HG03439 (cell line): ENCODE results near the gene CSRP3.
"Not testable (repeated sequence)": the region's sequence is repeated elsewhere in the genome, so short reads cannot be mapped to it uniquely, and the experiment has no call there.

ENCODE experiments used
- ATAC-seq: cut with Tn5 transposase; IDR thresholded peaks from one replicate; pipeline ENCODE4 v1.9.1; 2021; ENCODE audit warnings: mild to moderate bottlenecking, moderate library complexity; ENCODE audit not compliant: unreplicated experiment

The CSRP3 gene

DNA sequence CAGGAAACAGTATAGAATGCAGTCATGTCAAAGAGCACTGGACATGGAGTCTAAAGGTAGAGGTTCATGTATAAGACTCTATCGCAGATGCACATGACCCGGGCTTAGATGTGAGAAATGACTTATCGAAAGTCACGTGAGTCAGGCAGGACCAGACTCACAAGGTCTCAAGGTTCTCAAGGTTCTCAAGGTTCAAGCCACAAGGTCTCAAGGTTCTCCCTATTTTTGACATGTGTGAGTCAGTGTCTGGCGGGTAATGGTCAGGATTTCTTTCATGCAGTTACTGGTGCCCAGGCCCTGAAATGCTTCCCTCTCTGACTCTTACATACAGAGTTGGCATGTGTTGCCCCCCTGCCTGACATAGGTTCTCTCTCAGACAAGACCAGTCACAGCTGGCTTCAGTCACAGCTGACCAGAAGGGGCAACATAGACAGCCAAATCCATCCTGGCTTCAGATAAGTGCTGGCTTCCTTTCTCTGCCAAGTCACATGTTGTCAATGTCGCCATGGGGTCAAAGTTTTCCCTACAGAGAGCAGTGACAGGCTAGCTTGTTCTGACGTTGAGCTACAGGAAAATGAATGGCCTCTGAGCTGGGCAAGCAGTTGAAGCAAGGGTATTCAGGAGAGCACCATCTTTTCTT, 10.1 kb downstream of the CSRP3 start:
- no peak for ATAC-seq

DNA sequence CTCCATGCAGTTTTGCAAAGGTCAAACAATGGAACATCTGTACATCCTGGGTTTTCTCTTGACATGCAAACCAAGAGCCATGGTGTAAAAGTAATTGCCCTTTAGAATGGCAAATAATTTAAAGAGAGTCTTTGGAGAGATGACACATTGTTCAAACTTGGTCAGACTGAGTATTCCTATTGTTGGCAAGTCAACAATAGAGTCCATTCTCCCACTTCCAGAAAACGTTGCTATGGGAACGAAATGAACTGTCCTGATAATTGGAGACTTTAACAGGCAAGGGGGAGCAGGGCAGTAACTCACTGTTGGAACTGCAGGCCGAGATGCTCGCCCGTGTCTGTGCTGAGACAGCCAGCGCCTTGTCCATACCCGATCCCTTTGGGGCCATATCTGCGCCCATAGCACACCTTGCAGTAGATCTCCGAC, 13.9 kb downstream of the CSRP3 start:
- ATAC-seq, result no peak

- ATAC-seq, result no peak
These were observed 14.5 kb downstream of the CSRP3 start for GRCh38 chr11:19187114-19187832.

- ATAC-seq, result no peak
These were observed 16.2 kb downstream of the CSRP3 start for GRCh38 chr11:19185516-19186052.

DNA sequence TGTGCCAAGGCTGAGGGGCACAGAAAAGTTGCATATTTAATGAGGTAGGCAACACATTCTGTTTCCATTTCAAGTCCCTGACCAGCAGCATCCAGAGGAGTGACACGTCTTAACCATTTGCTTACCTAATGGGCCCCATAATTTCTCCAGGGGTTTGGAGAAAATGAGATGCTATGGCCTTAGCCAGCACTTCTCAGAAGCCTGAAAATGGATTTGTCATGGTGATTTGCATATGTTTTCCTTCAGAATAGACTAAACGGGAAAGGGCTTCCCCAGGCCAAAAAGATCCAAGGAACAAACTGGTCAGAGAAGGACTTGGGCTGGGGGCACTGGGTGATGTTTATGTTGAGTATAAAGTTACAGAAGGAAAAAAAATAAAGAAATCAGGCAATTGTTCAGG, 16.7 kb downstream of the CSRP3 start:
- no peak for ATAC-seq

GRCh38 chr11:19183646-19184045, 18.1 kb downstream of the CSRP3 start:
- ATAC-seq, result no peak

DNA sequence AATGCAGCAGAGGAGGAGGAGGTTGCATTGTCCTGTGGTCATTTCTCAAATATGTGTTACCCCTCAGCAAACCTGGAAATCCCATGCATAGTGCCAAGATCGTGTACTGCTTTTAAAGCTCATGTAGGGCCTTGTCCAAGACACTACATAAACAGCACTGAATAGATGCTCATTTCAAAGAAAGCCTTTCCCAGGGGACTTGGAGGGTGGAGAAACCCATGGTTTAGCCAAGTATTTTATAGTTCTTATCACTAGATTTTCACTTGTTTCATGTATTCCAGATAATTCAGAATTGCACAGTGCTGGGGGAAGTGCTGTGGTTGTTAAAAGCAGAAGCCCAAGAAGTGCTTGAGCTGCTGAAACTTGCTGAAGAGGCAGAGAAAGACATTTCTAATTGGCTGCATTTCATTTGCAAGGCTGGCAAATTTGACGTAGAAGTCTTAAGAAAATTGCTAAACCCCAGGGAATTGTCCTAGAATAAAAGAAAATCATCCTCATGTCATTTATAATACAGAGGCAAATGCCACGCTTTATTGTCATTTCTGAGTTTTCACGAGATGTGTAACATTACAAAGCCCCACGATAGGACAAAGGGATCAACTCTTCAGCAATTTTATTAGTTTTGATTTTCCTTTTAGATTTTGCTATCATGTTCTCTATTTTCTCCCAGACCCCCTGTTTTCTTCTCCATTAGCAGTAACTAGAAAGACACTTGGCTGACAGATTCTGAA, 20.1 kb downstream of the CSRP3 start:
- no peak for ATAC-seq

- ATAC-seq, result no peak
These were observed 25.1 kb downstream of the CSRP3 start for GRCh38 chr11:19176629-19177186.

- ATAC-seq, result no peak
These were observed 27.7 kb downstream of the CSRP3 start for GRCh38 chr11:19173964-19174638.

DNA sequence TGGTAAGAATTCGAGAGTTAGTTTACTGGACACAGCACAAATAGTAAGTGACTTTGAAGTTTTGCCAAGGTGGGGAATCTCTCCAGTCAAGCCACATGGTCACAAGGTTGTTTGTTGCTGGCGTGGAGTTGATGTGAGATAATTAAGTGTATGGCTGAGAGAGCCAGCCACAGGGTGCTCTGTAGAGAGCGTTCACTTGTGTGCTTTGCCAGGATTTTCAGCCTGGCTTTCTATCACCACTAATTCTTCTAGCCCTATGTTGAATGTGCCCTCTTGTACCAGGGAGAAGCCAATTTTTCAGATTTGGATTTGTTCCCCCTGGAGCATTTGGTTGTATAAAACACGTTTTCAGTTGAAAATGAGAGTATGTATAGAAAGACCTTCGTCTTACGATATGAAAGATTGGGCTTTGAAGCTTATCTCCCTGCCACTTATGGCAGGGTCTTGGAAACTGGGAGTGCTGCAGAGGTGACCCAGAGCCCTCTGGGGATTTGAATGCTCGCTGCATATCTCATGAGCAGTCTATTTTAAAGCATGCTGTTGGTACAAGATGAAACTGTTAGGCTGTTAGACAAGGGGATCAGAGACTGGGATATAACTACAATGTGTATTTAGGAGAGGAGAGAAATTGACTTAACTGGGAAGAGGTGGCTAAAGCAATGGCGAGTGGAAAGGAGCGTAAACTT, 28.6 kb downstream of the CSRP3 start:
- no peak for ATAC-seq

DNA sequence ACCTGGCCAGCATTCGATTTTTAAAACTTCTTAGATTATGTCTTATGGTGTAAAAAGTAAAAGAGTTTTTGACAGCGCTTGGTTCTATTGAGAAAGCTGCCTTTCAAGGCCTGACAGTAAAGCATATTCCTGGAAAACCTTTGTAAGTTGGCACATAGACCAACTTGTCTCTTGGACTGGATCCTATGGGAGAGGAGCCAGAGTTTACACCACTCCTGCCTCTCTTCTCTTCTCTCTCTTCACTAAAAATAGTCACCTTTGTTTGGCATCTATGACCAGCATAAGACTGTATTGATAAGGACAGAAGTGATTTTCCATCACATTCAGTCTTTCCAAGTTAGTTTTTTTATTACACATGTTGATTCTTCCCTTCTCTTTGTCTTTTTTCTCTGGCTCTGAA, 33.7 kb downstream of the CSRP3 start:
- ATAC-seq, result no peak

DNA sequence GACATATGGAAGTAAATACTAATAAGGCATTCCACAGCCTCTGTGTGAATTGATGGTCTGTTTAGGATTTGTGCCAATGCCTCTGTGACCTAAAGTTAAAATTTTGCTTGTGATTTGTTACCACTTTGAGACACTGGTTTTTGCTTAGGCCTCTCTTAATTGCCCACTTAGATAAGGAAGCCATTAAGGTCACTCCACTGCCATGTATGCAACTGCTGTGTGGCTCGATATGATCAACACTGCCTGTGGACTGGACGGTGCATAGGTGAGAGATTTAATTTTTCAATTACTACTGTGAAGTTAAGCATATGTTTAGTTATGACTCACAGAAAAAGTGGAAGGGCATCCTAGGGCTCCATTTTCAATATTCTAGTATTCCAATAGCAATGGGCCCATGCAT, 36.9 kb downstream of the CSRP3 start:
- ATAC-seq, result no peak

DNA sequence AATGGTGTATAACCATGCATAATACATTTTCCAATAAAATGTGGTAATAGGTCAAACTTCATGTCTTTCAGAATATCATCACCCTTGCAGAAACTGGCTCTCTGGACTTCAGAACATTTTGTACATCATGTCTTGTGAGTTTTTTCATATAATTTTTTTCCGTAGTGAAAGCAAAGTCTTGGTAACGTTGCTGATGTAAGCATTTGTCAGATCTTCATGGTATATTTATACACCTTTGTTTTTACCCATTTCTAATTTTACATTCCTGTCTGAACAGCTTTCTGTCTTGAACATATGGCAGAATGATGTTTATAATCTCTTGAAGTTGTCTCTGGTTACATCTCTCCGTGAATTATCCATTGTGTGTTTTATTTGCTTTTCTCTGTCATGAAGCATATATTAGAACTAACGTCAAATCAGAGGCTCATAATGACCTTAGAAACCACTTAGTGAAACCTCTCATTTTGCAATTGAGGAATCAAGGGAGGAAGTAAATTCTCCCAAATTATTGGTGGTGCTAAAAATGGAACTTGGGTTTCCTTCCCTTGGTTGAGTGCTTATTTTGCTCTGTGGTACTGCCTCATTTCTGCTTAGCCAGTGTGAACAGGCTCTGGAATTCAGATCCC, 37.4 kb downstream of the CSRP3 start:
- no peak for ATAC-seq

- no peak for ATAC-seq
These were observed 38.2 kb downstream of the CSRP3 start for GRCh38 chr11:19163617-19164016.

- ATAC-seq, result no peak
These were observed 38.8 kb downstream of the CSRP3 start for GRCh38 chr11:19162951-19163505.

DNA sequence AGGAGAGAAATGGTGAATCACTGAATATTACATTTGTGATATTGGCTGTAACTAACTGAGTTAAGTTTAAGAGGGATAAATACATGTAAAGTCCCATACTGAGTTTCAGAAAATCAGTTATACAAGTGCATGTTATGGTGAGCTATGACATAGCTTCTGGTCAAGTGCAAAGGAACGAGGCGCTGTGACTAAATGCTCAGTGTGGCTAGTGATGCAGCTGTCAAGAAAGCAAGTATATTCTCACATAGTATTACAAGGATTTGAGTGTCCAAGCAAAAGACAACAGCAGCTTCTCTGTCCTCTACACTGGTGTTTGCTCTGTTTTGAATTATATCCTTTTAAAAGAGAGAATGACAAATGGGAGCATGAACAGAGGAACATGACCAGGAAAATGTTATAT, 40.1 kb downstream of the CSRP3 start:
- ATAC-seq, result no peak

DNA sequence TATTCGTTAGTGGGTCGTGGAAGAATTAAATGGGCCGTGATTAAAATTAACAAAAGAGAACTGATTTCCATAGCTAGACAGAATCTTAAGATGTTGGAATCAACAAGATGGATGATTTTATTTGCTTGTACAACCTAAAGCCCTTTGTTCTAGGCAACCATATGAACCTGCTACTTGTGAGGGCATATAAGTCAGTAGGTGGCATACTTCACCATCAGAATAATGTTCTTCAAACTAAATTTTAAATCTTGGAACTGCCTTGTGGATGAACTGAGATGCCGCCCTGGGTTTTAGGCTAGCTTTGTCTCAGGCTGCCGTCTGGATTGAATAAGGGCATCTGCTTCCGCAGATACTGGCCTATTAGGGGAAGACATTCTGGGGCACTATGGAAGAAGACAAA, 40.9 kb downstream of the CSRP3 start:
- no peak for ATAC-seq

DNA sequence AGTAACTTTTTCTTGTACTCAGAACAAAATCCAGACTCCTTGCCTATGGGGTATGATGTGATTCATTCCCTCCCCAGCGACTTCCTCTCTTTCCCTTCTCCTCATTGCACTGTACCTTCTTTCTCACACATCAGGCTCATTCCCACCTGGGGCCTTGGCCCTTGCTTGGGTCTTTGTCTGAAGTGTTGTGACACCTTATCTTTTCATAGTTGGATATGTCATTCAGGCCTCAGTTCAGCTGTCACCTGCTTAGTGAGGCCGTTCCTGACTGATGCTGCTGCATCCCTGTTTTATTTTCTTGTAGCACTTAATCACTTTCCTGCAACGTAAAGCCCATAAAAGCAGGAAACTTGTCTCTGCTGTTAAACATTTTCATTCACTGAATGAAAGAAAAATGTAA, 44.9 kb downstream of the CSRP3 start:
- no peak for ATAC-seq

- no peak for ATAC-seq
These were observed 56.5 kb downstream of the CSRP3 start for GRCh38 chr11:19145319-19145718.

DNA sequence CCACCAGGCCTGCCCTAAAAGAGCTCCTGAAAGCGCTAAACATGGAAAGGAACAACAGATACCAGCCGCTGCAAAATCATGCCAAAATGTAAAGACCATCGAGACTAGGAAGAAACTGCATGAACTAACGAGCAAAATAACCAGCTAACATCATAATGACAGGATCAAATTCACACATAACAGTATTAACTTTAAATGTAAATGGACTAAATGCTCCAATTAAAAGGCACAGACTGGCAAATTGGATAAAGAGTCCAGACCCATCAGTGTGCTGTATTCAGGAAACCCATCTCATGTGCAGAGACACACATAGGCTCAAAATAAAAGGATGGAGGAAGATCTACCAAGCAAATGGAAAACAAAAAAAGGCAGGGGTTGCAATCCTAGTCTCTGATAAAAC, 64.9 kb downstream of the CSRP3 start:
- not testable (repeated sequence) for ATAC-seq
